HG03460 (cell line): Measurements from ENCODE around the gene CARS2.
"Not testable (repeated sequence)": the region's sequence is repeated elsewhere in the genome, so short reads cannot be mapped to it uniquely, and the experiment has no call there.

ENCODE experiments used
- ATAC-seq: cut with Tn5 transposase; IDR thresholded peaks from one replicate; pipeline ENCODE4 v1.9.1; 2021; ENCODE audit not compliant: unreplicated experiment

The CARS2 gene

DNA sequence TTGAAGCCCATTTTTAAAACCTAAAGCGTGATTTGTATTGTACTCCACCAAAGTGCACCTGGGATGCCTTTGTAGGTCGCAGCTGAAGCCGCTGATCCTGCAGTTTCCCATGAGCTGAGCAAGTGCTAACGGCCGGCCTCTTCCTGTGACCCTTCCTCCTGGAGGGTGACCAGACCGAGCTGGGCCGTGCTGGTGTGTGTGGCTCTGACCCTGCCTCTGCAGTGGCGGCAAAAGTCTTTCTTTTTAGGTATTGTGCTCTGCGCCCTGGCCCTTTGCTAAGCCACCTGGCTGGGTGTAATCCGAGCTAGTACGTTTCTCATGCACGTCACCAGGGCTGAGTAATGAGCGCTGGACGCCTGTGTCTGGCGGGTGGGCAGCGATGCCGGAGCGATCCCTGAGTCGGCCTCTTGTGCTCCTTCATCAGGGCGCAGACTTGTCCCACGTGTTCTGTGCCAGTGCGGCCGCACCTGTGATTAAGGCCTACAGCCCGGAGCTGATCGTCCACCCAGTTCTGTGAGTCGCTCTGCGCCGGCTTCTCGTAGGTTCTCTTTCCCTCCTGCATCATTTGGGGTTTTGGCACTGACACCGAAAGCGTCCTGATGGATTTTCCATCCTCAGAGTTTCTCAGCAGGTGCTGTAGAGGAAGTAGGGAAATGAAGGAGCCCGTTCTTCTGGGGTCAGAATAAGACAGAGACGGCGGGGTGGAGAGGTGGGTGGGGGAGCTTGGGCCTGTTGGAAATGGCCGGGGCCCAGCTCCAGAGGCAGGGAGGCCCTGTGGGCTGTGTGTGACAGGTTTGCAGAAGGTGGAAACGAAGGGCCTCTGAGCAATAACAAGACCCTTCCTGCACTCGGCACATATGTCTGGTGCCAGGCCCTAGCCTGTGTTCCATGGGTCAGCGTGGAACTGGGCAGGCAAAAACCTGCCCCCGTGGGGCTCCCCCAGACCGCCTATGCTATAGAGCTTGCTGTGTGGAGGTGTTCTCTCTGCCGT lies 80.9 kb downstream of the CARS2 start:
- ATAC-seq = no peak

GRCh38 chr13:110620596-110620995 lies 85.3 kb downstream of the CARS2 start:
- ATAC-seq = no peak

DNA sequence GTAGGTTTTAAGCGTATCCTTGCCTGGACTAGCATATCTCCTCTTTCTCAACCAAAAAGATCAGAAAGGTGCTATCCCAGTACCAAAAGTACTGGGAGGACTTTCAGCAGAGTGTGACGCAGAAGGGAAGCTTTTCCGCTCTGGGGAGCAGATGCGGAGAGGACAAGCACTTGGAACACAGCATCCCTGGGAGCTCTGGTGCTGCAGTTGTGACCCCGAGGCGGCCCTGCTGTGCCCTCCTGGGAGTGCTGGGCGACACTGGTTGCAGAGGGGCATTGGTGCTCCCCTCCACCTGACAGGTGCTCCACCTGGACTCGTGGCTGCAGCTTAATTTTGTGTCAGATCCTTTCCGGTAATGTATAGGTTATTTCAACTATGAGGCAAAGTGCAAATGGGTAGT lies 87.1 kb downstream of the CARS2 start:
- no peak for ATAC-seq

- no peak for ATAC-seq
These were observed 87.7 kb downstream of the CARS2 start for GRCh38 chr13:110618167-110618566.

GRCh38 chr13:110617321-110618072 lies 88.4 kb downstream of the CARS2 start:
- no peak for ATAC-seq

DNA sequence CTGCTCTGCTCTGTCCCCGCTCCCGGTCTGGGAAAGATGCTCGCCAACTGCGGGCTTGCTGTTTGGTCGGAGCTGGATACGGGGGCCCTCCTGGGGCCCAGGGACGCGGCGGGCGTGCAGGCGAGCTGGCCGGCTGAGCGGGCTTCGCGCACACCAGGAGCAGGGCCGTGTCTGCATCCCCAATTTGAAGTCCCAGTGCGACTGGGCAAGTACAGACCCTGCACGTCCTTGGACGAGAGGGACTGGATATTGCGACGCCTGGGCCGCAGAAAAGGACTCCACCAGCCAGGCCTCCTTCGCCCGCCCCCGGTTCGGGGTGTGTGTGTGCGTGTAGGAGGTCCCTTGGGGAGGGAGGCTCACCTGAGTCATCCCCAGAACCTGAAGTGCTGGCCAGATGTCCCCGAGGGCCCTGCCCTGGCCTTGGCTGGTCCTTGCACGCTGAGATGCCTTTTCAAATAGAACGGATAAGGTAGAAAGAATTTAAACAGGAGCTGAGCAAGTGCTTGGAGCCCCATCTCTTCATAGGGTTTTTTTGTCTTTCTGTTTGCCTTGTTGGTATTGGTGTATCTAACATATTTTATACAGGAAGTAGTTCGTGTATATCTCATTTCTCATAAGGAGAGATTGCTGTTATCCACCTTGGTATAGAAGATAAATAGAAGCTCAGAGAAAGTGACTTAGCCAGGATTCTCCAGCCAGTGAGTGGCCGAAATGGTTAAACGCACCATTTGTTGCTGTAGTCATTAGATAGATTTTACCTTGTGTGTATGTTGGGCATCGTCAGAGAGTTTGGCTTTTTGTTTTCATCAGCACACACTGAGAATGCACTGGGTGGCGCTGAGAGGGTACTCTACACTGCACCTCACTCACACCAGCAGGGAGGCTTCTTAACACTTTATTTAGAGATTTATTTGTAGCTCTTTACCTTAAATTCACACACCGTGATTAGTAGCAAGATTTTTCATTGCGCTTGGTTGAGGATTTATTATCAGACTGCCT lies 89.5 kb downstream of the CARS2 start:
- peak; percentile 51 for ATAC-seq

- peak; percentile 67 for ATAC-seq
These were observed 90.4 kb downstream of the CARS2 start, which contains the start of gene NAXD for GRCh38 chr13:110615322-110616102. Gene NAXD, plus strand, starts transcription at chr13:110615545. Its CDS starts 57 bp downstream, at chr13:110615602.

DNA sequence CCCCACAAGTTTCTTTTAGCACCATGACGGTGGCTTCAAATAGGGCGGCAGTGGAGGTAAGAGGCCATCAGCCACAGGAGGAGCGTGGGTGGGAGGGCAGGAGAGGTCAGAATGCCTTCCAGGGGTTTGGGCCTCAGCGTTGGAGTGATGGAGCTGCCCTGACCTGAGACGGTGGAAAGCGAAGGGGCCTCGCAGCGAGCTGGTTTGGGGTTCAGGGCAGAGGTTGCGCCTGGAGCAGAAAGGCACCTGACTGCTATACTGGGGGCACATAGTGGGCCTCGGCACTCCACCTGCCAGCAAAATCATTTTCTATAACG lies 91.0 kb downstream of the CARS2 start:
- no peak for ATAC-seq

- peak; percentile 28 for ATAC-seq
These were observed 94.8 kb downstream of the CARS2 start for GRCh38 chr13:110610955-110611595.

- no peak for ATAC-seq
These were observed 98.2 kb downstream of the CARS2 start for GRCh38 chr13:110607675-110608224.

GRCh38 chr13:110606281-110606680 lies 99.6 kb downstream of the CARS2 start:
- not testable (repeated sequence) for ATAC-seq

GRCh38 chr13:110605132-110605531 lies 100.8 kb downstream of the CARS2 start:
- ATAC-seq = no peak

- no peak for ATAC-seq
These were observed 104.9 kb downstream of the CARS2 start for GRCh38 chr13:110600980-110601379.

DNA sequence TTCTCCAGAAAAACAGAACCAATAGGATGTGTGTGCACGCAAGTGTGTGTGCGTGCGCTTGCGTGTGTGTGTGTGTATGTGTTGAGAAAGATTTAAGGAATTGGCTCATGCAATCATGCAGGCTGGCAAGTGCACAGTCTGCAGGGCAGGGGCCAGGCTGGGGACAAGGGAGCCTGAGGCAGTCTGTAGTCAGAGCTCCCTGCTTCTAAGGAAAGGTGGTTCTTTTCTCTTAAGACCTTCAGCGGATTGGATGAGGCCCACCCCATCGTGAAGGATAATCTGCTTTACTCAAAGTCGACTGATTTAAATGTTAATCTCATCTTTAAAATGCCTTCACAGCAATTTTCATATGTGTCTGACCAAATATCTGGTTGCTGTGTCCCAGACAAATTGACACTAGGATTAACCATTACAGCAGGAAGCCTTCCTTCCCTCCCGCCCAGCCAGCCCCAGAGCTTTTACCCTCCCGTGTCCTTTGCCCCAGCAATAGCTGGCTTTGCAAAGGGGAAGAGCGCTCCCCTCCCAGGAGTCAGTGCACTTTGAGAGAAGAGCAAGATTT lies 105.6 kb downstream of the CARS2 start:
- no peak for ATAC-seq

DNA sequence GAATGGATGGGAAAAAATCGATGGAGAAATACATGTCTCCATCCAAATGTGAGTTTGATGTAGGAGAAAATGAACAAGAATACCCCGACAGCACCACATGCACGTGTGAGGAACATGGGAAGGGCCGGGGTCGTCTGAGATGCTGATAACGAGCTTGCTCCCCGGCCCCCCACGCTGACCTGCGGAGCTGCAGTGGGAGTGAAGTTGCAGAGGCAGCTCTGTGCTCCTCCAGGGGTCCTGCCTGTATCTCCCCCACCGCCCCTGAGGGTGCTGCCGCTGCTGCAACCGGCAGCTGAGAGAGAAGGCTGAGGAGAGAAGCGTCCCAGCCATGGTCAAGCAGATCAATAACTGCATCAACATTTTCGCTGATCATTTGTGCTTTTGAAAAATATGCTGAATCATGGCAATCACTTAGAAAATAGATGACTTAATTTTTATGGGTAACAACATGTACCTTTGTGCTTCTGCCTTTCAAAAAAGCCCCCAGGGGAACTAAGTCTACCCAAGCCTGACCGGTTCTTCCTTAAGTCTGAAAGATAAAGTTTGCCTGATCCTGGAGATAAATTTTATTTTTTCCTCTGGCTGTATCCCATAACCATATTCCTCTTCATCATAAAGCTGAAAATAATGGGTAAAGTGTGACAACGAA lies 108.8 kb downstream of the CARS2 start:
- no peak for ATAC-seq

DNA sequence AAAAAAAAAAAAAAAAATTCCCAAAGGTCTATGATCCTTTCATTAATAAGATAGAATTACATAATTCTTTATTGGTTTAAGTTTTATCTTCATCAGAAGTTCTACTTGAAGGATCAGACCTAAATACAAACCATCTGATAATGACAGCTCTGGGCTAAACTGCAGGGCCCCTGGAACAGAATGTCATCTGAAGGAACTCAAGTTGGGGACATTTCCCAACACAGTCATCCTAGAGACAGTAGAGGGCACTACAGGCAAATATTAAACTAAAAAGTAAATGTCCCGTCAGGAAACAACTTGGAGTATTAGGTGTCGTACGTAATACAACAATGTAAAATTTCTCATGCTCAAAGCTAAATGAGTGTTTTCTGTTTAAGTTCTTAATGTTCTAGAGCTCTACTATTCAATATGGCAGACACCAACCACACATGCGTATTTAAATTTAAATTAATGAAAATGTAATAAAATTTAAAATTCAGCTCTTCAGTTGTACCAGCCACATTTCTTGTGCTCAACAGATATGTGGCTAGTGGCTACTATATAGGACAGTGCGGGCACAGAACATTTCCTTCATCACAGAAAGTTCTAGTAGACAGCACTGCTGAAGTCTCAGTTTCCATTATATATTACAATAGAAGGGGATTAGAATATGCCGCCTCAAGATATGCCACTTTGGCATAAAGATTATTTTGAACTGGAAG lies 112.3 kb downstream of the CARS2 start:
- ATAC-seq = peak; percentile 75

- ATAC-seq = no peak
These were observed 113.3 kb downstream of the CARS2 start for GRCh38 chr13:110592665-110593064.
